Ovary (tissue), 9 donors: ENCODE measurements around the gene GLCCI1. TPM values are rescaled to one million over a fixed set of nuclear protein-coding genes. Genes with fewer than 3 reads are reported as not detected.

Experiments used
- DNase-seq, 5 donors: peaks; one replicate each; pipeline ENCODE4 v3.0.0-alpha.2; 2019 to 2020
- H3K27ac ChIP-seq, 2 donors: fragments of 200-600 bp; one replicate each; pipeline versions ENCODE4 v1.5.1 to v1.8.0; 2019 to 2022
- H3K27me3 ChIP-seq: fragments of 200-600 bp; one replicate; pipeline ENCODE4 v1.8.0; 2022
- H3K36me3 ChIP-seq: fragments of 200-600 bp; sonication (generic); one replicate; pipeline ENCODE4 v1.5.1; 2019
- H3K4me1 ChIP-seq: one replicate; pipeline ENCODE4 v1.8.1; 2013; ENCODE audit warnings: mild to moderate bottlenecking, moderate library complexity; ENCODE audit not compliant: insufficient read depth
- H3K4me3 ChIP-seq: fragments of 200-600 bp; sonication (generic); one replicate; pipeline ENCODE4 v1.5.1; 2017
- H3K9me3 ChIP-seq, 2 donors: fragments of 200-600 bp in 1 of 2; sonication (generic) in 1 of 2; one replicate each; pipeline versions ENCODE4 v1.5.1 to v1.8.1; 2013 to 2019; ENCODE audit warnings: mild to moderate bottlenecking in 1 of 2, moderate library complexity in 1 of 2
- CTCF ChIP-seq, 3 donors: fragments of 450-650 bp in 2 of 3; fragments of 200-600 bp in 1 of 3; IDR thresholded peaks; one replicate each; pipeline versions ENCODE4 v1.5.1 to v1.8.0; 2016 to 2022; ENCODE audit warnings: antibody characterized with exemption in 3 of 3, mild to moderate bottlenecking in 1 of 3
- EP300 ChIP-seq: sonication (generic); formaldehyde crosslinking; IDR thresholded peaks from one replicate; pipeline ENCODE4 v1.6.1; 2017; ENCODE audit warnings: antibody characterized with exemption
- POLR2A ChIP-seq: fragments of 450-650 bp; IDR thresholded peaks from one replicate; pipeline ENCODE4 v1.6.1; 2017; ENCODE audit warnings: antibody characterized with exemption, mild to moderate bottlenecking, moderate library complexity
- WGBS, 3 donors: extraction: QIAGEN DNeasy Blood & Tissue Kit in 1 of 3; methylation state at CpG; one replicate each; pipeline versions ENCODE4 v1.1.5 to v1.1.7; 2013 to 2017; 5-methylcytosine and 5-hydroxymethylcytosine counted together
- intact Hi-C, 4 donors: fragments of 100-400 bp; cut with DNase I; formaldehyde crosslinking; loops; one replicate each; pipeline versions ENCODE4 v1.11.0 to v1.15.1; 2022 to 2023
- polyA plus RNA-seq, 2 donors: library from polyadenylated mRNA; stranded (reverse); fragments of 200-250 nt in 1 of 2; fragments of 350-450 nt in 1 of 2; fragmentation: Illumina TruSeq in 1 of 2; extraction: RNeasy Lipid Tissue Mini Kit (QIAGEN cat#74804) in 1 of 2; gene quantifications; one replicate each; pipeline ENCODE4 v1.2.3, GENCODE V29; 2013 to 2014
- total RNA-seq, 7 donors: library from RNA; depleted of rRNA in 2 of 7; stranded (reverse); fragments of >200 nt in 2 of 7; fragmentation: NEBNext Ultra II Directional in 3 of 7; extraction: Animal tissue kit (Norgen Biotek cat#: 25700) in 3 of 7; gene quantifications; one replicate each; pipeline versions ENCODE4 v1.1.0 to v1.2.4, GENCODE V29; 2016 to 2023
- donor health status: DM: no; HTN: no; CAD: no; lungs with moderate emphysema.
- donor health status: DM: no; HTN: no; CAD: no.
- donor health status: Bipolar disorder and iron deficiency.
- donor health status: DM: yes; HTN: yes; CAD: no.
- donor health status: DM: no; HTN: no; CAD: no.
- donor health status: DM: yes; HTN: yes; CAD: no.

GLCCI1 gene
- total and polyA plus RNA-seq, 9 donors: 6.2 to 12.7 (median 9.9) TPM

GRCh38 chr7:7964250-7964649, 4.3 kb upstream of the GLCCI1 start:
- DNase-seq: no peak
- H3K4me3 ChIP-seq: no peak overlapping the region
- intact Hi-C loops: no loop called here
- no peaks in the 10 kb centered on the region for H3K36me3 ChIP-seq
- no peaks in the 10 kb centered on the region for H3K27me3 ChIP-seq
- WGBS, 3 donors: 76 to 87% (median 84%) methylated on average over 2 of the region's 2 CpGs
- no peaks in the 10 kb centered on the region for H3K4me1 ChIP-seq
- H3K27ac ChIP-seq: no peak overlapping the region
- no peaks in the 10 kb centered on the region for H3K9me3 ChIP-seq
- TF ChIP-seq POLR2A (no peak), CTCF (IDR thresholded peaks at IDR 0.05) (no peak), EP300 (no peak)

GRCh38 chr7:7964691-7965090, 3.9 kb upstream of the GLCCI1 start:
- Histone ChIP-seq H3K9me3 (no peaks in the 10 kb centered on the region), H3K27ac (no peak overlapping the region), H3K4me3 (no peak overlapping the region), H3K4me1 (no peaks in the 10 kb centered on the region), H3K36me3 (no peaks in the 10 kb centered on the region), H3K27me3 (no peaks in the 10 kb centered on the region)
- intact Hi-C loops: no loop called here
- DNase-seq: no peak
- WGBS, 3 donors: 58 to 81% (median 59%) methylated on average over 2 of the region's 2 CpGs
- TF ChIP-seq POLR2A: no peak
- TF ChIP-seq EP300: no peak
- TF ChIP-seq CTCF (IDR thresholded peaks at IDR 0.05): no peak

- Histone ChIP-seq H3K4me1 (no peaks in the 10 kb centered on the region), H3K27ac (no peak overlapping the region), H3K4me3 (no peak overlapping the region), H3K9me3 (no peaks in the 10 kb centered on the region), H3K27me3 (no peaks in the 10 kb centered on the region), H3K36me3 (no peaks in the 10 kb centered on the region)
- DNase-seq: no peak
- intact Hi-C loops: no loop called here
- WGBS, 3 donors: 71 to 94% (median 83%) methylated on average over 1 of the region's 1 CpG
- no peak for TF ChIP-seq POLR2A
Observed at GRCh38 chr7:7965301-7965700, 3.3 kb upstream of the GLCCI1 start.

GRCh38 chr7:7966141-7966734, 2.4 kb upstream of the GLCCI1 start:
- intact Hi-C loops: no loop called here
- Histone ChIP-seq H3K9me3 (no peaks in the 10 kb centered on the region), H3K36me3 (no peaks in the 10 kb centered on the region), H3K27ac (no peak overlapping the region), H3K4me1 (no peaks in the 10 kb centered on the region), H3K4me3 (no peak overlapping the region), H3K27me3 (no peaks in the 10 kb centered on the region)
- WGBS, 3 donors: 52 to 71% (median 54%) methylated on average over 3 of the region's 3 CpGs
- DNase-seq: no peak
- TF ChIP-seq CTCF (IDR thresholded peaks at IDR 0.05) (no peak), EP300 (no peak), POLR2A (no peak)

- WGBS, 3 donors: 2% methylated on average over 14 of the region's 14 CpGs
- no peaks in the 10 kb centered on the region for H3K9me3 ChIP-seq
- peak overlapping the region in 1 of 2 donors; percentile 27 for H3K27ac ChIP-seq
- no peaks in the 10 kb centered on the region for H3K27me3 ChIP-seq
- TF ChIP-seq EP300 (no peak), CTCF (IDR thresholded peaks at IDR 0.05) (no peak), POLR2A (no peak)
- intact Hi-C loops: no loop called here
- H3K36me3 ChIP-seq: no peaks in the 10 kb centered on the region
- no peak for DNase-seq
- peak overlapping the region; percentile 68 for H3K4me3 ChIP-seq
- H3K4me1 ChIP-seq: no peaks in the 10 kb centered on the region
Observed at GRCh38 chr7:7967886-7968543, 581 bp upstream of the GLCCI1 start.
